Peyer's patch (tissue), 4 donors: ENCODE data around the gene NBPF20.
"Not testable (repeated sequence)": the region's sequence is repeated elsewhere in the genome, so short reads cannot be mapped to it uniquely, and the experiment has no call there.

Source experiments
- CTCF ChIP-seq, 6 experiments: fragments of 450-650 bp in 4 of 6; fragments of 200-600 bp in 2 of 6; sonication (generic) in 1 of 6; IDR thresholded peaks; one replicate each; pipeline ENCODE4 v1.5.1; 2017 to 2019; ENCODE audit warnings: antibody characterized with exemption in 6 of 6, mild to moderate bottlenecking in 3 of 6, moderate library complexity in 1 of 6
- POLR2A ChIP-seq, 2 donors: fragments of 450-650 bp; IDR thresholded peaks; one replicate each; pipeline ENCODE4 v1.5.1; 2017; ENCODE audit warnings: antibody characterized with exemption in 2 of 2, mild to moderate bottlenecking in 2 of 2, moderate library complexity in 2 of 2

- not testable (repeated sequence) for TF ChIP-seq CTCF, POLR2A (IDR thresholded peaks at IDR 0.05)
These were observed 46.0 kb upstream of the NBPF20 start for GRCh38 chr1:145471365-145471764.
